Pancreas (tissue), 10 donors: ENCODE data around the gene B3GAT1. TPM values are rescaled to one million over a fixed set of nuclear protein-coding genes. Genes with fewer than 3 reads are reported as not detected.

Experiments used
- ATAC-seq, 4 donors: fragments of 200-7000 bp; cut with Tn5 transposase; one replicate each; pipeline versions ENCODE4 v1.8.0 to v1.9.1; 2020; ENCODE audit warnings: mild to moderate bottlenecking in 4 of 4, moderate library complexity in 4 of 4
- DNase-seq, 6 donors: peaks; one replicate each; pipeline ENCODE4 v3.0.0-alpha.2; 2020
- FAIRE-seq: peaks from 2 replicates; lab custom pipeline; 2012; peaks lifted over from hg19 to GRCh38; lab: Jason Lieb, UNC
- H3K27ac ChIP-seq, 4 donors: fragments of 200-600 bp; sonication (generic); 1 replicate in 3 of 4; 2 replicates in 1 of 4; pipeline versions ENCODE4 v1.5.0 to v1.8.0; 2020
- H3K27me3 ChIP-seq, 4 donors: fragments of 200-600 bp; one replicate each; pipeline ENCODE4 v1.8.0; 2021
- H3K36me3 ChIP-seq, 3 donors: fragments of 200-600 bp; sonication (generic) in 1 of 3; one replicate each; pipeline versions ENCODE4 v1.5.0 to v1.8.0; 2020 to 2021
- H3K4me1 ChIP-seq, 3 donors: fragments of 200-600 bp; one replicate each; pipeline ENCODE4 v1.8.0; 2021
- H3K4me3 ChIP-seq, 4 donors: fragments of 200-600 bp; sonication (generic) in 2 of 4; one replicate each; pipeline versions ENCODE4 v1.5.0 to v1.8.0; 2020 to 2021
- H3K9me3 ChIP-seq, 4 donors: fragments of 200-600 bp; one replicate each; pipeline ENCODE4 v1.8.0; 2021
- WGBS, 2 donors: extraction: QIAGEN DNeasy Blood & Tissue Kit; methylation state at CpG; one replicate each; pipeline ENCODE4 v1.1.7; 2013; 5-methylcytosine and 5-hydroxymethylcytosine counted together
- intact Hi-C, 3 donors: fragments of 100-400 bp; cut with DNase I; formaldehyde crosslinking; loops; one replicate each; pipeline versions ENCODE4 v1.11.1 to v1.14.2; 2022
- polyA plus RNA-seq, 2 donors: library from polyadenylated mRNA; stranded (reverse); fragments of 200-250 nt; gene quantifications; one replicate each; pipeline ENCODE4 v1.2.3, GENCODE V29; 2013
- total RNA-seq, 6 donors: library from RNA; stranded (reverse); fragmentation: NEBNext Ultra II Directional in 4 of 6; extraction: Animal tissue kit (Norgen Biotek cat#: 25700) in 4 of 6; gene quantifications; one replicate each; pipeline versions ENCODE4 v1.2.1 to v1.2.4, GENCODE V29; 2021 to 2023
- TF ChIP-seq, protein P1 (sequence below), 4 donors: fragments of 200-600 bp; sonication (generic) in 3 of 4; IDR thresholded peaks; one replicate each; pipeline versions ENCODE4 v1.5.0 to v1.8.0; 2021; ENCODE audit warnings: antibody characterized with exemption in 4 of 4
- donor health status: healthy with polysubstance abuse.
- donor health status: DM: no; HTN: no; CAD: no; lungs with moderate emphysema.
- donor health status: DM: no; HTN: no; CAD: no.
- donor health status: control.
- donor health status: control.
- donor health status: Bipolar disorder and iron deficiency.
- donor health status: DM: yes; HTN: yes; CAD: no.
- donor health status: DM: no; HTN: no; CAD: no.
- donor health status: DM: no; HTN: no; CAD: no.
- donor health status: DM: yes; HTN: yes; CAD: no.

B3GAT1 gene
- total and polyA plus RNA-seq, 8 donors: 0.08 to 1.3 (median 0.20) TPM

DNA sequence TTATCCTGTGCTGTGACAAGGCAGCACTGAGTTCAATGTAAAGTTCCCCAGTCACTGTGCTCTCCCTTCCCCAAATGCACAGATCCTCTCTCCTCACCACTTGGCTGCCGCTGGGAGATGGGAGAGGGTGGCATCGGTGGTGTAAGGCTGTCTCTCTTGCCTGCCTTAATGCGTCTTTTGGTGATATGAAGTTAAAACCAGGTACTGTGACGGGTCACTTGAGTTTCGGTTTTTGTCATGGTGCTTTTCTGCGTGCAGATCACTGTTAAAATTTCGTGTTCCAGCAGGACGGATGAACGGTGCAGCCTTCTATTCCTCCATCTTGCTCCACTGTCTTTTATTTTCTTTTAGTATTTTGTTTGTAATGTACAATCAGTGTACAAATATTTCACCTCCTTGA is 61.7 kb downstream of the B3GAT1 start:
- DNase-seq: peak in 1 of 6 donors; percentile 19

DNA sequence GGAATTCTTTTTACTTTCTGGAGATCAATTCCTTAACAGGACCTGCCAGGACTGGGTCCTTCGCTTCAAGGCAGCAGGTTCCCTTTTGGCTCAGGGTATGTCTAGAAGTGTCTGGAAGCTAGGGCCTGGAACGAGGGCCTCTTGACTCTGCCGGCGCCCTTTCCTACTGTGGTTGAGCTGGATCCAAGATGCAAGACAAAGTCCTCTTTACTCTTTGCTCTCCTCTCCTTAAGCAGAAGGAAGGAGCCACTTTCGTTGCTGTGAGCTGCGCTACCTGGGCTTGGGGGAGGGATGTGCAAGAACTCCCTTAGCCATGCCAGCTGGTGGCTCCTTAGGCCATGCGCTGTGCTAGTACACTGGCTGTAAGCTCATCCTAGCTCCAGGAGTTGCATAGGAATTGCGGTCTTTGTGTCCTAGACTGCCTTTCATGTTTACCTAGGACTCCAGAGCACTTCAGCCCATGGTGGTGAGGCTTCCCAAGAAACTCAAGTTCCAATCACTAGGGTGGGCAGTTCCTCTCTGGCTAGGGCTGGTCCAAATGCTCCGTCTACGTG is 62.2 kb downstream of the B3GAT1 start:
- no peak for FAIRE-seq
- Histone ChIP-seq H3K9me3 (no peaks in the 10 kb centered on the region), H3K27ac (no peak overlapping the region), H3K36me3 (no peaks in the 10 kb centered on the region), H3K4me1 (no peaks in the 10 kb centered on the region), H3K4me3 (no peak overlapping the region), H3K27me3 (no peaks in the 10 kb centered on the region)
- peak in 1 of 6 donors; percentile 30 for DNase-seq
- WGBS, 2 donors: 90 to 93% methylated on average over 10 of the region's 10 CpGs
- no peak for ATAC-seq
- TF ChIP-seq, protein P1, sequence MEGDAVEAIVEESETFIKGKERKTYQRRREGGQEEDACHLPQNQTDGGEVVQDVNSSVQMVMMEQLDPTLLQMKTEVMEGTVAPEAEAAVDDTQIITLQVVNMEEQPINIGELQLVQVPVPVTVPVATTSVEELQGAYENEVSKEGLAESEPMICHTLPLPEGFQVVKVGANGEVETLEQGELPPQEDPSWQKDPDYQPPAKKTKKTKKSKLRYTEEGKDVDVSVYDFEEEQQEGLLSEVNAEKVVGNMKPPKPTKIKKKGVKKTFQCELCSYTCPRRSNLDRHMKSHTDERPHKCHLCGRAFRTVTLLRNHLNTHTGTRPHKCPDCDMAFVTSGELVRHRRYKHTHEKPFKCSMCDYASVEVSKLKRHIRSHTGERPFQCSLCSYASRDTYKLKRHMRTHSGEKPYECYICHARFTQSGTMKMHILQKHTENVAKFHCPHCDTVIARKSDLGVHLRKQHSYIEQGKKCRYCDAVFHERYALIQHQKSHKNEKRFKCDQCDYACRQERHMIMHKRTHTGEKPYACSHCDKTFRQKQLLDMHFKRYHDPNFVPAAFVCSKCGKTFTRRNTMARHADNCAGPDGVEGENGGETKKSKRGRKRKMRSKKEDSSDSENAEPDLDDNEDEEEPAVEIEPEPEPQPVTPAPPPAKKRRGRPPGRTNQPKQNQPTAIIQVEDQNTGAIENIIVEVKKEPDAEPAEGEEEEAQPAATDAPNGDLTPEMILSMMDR (IDR thresholded peaks at IDR 0.05): no peak
- intact Hi-C loops: no loop called here

More for the DNA sequence above, 61.7 kb downstream of the B3GAT1 start:
- Histone ChIP-seq H3K9me3 (no peaks in the 10 kb centered on the region), H3K4me1 (no peaks in the 10 kb centered on the region), H3K4me3 (no peak overlapping the region), H3K36me3 (no peaks in the 10 kb centered on the region), H3K27me3 (no peaks in the 10 kb centered on the region), H3K27ac (no peak overlapping the region)
- no peak for FAIRE-seq
- TF ChIP-seq, protein P1 (IDR thresholded peaks at IDR 0.05): no peak
- no peak for ATAC-seq
- intact Hi-C loops: no loop called here
- 91 to 93% methylated on average over 9 of the region's 9 CpGs for WGBS, 2 donors

DNA sequence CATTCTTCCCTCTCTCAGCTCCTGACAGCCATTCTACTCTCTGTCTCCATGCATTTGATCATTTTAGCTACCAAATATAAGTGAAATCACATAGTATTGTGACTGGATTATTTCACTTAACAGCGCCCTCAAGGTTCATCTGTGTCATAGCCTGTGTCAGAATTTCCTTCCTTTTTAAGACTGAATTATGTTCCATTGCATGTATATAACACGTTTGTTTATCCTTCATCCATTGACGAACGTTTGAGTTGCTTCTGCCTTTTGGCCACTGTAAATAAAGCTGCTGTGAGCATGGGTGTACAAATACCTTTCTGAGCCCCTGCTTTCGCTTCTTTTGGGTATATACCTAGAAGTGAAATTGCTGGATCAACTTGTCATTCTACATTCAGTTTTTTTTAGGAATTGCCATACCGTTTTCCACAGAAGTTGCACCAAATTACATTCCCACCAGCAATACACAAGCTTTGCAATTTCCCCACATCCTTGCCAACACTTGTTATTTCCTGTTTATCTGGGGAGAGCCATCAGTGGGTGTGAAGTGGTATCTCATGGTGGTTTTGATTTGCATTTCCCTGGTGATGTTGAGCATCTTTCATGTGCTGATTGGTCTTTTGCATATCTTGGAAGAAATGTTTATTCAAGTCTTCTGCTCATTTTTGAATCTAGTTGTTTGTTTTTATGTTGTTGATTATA is 62.8 kb downstream of the B3GAT1 start:
- Histone ChIP-seq H3K27ac (no peak overlapping the region), H3K9me3 (no peaks in the 10 kb centered on the region), H3K4me1 (no peaks in the 10 kb centered on the region), H3K4me3 (no peak overlapping the region), H3K36me3 (no peaks in the 10 kb centered on the region), H3K27me3 (no peaks in the 10 kb centered on the region)
- DNase-seq: no peak
- intact Hi-C loops: no loop called here
- WGBS, 2 donors: 64 to 74% methylated on average over 6 of the region's 6 CpGs
- no peak for ATAC-seq
- no peak for FAIRE-seq
- TF ChIP-seq, protein P1 (IDR thresholded peaks at IDR 0.05): no peak

DNA sequence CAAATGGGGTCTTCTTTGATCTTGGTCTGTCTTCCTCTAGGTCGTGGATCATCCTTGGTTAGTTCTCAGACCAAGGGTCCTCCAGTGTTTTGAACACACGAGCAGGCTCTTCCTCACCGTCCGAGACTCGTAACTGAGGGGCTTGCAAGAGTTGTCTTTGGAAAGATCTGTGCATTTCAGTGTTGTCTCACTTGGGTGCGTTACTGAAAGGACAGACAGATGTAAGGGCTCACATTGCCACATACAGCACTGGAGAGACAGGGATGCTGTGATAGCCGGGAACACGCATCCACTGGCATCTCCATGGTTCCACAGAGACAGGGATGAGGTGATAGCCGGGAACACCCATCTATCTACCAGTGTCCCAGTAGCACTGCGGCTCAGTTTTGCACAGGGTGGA is 64.6 kb downstream of the B3GAT1 start:
- Histone ChIP-seq H3K36me3 (no peaks in the 10 kb centered on the region), H3K27me3 (no peaks in the 10 kb centered on the region), H3K9me3 (no peaks in the 10 kb centered on the region), H3K4me1 (no peaks in the 10 kb centered on the region), H3K27ac (no peak overlapping the region), H3K4me3 (no peak overlapping the region)
- FAIRE-seq (no peak), ATAC-seq (no peak), DNase-seq (peak in 1 of 6 donors; percentile 19)
- WGBS, 2 donors: 84 to 93% methylated on average over 10 of the region's 10 CpGs
- TF ChIP-seq, protein P1 (IDR thresholded peaks at IDR 0.05): no peak
- intact Hi-C loops: no loop called here

DNA sequence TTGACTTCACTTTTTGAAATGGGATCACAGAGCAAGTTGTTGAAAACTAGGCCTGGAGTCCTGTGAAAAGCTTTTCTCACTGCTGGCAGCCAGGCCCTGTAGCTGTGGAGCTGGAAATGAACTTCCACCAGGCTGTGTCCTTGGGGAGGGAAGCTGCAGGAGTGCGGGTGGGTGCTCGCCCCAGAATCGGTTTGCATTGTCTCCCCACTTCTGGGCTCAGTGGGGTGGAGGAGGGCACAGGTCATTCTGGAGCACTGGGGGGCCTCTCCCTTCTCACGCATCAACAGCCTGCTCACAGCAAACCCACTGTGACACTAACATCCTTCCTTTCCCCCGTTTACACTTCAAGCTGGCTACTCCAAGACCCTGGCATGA is 65.1 kb downstream of the B3GAT1 start:
- ATAC-seq (no peak), FAIRE-seq (no peak), DNase-seq (peak in 1 of 6 donors; percentile 14)
- TF ChIP-seq, protein P1 (IDR thresholded peaks at IDR 0.05): no peak
- 79 to 81% methylated on average over 5 of the region's 5 CpGs for WGBS, 2 donors
- Histone ChIP-seq H3K9me3 (no peaks in the 10 kb centered on the region), H3K36me3 (no peaks in the 10 kb centered on the region), H3K27ac (no peak overlapping the region), H3K4me3 (no peak overlapping the region), H3K4me1 (no peaks in the 10 kb centered on the region), H3K27me3 (no peaks in the 10 kb centered on the region)
- intact Hi-C loops: no loop called here
